Mucosa of gallbladder (tissue), 1 donor: ENCODE results near the gene TUBB1. TPM values are rescaled to one million over a fixed set of nuclear protein-coding genes. Genes with fewer than 3 reads are reported as not detected.
A peak's percentile ranks its signal among the peaks of the same experiment; 100 is the strongest.

Source experiments
- DNase-seq: peaks from one replicate; pipeline ENCODE4 v3.0.0-alpha.2; 2020; ENCODE audit warnings: low spot score
- total RNA-seq: library from RNA; stranded (reverse); gene quantifications from one replicate; pipeline ENCODE4 v1.2.1, GENCODE V29; 2021
- donor health status: DM: no; HTN: no; CAD: no.

The TUBB1 gene
- total RNA-seq, 1 donor from 2014 or later = 0.09 TPM

- peak; percentile 93 for DNase-seq
Observed at GRCh38 chr20:59042796-59043631, 23.8 kb downstream of the TUBB1 start.

GRCh38 chr20:59043698-59044097 lies 24.5 kb downstream of the TUBB1 start:
- DNase-seq = no peak

GRCh38 chr20:59044295-59044694 lies 25.1 kb downstream of the TUBB1 start:
- DNase-seq = no peak

- DNase-seq = no peak
Observed at GRCh38 chr20:59044796-59045195, 25.6 kb downstream of the TUBB1 start.

GRCh38 chr20:59046862-59047261 lies 27.6 kb downstream of the TUBB1 start:
- DNase-seq = no peak

- DNase-seq = no peak
Observed at GRCh38 chr20:59047938-59048680, 28.9 kb downstream of the TUBB1 start.

GRCh38 chr20:59048681-59049030 lies 29.4 kb downstream of the TUBB1 start:
- no peak for DNase-seq

GRCh38 chr20:59050437-59050836 lies 31.2 kb downstream of the TUBB1 start:
- no peak for DNase-seq

GRCh38 chr20:59051666-59052185 lies 32.5 kb downstream of the TUBB1 start:
- no peak for DNase-seq

- DNase-seq = no peak
Observed at GRCh38 chr20:59055302-59055701, 36.1 kb downstream of the TUBB1 start.

- no peak for DNase-seq
Observed at GRCh38 chr20:59062081-59062480, 42.9 kb downstream of the TUBB1 start.

- DNase-seq = no peak
Observed at GRCh38 chr20:59063358-59064213, 44.4 kb downstream of the TUBB1 start.

- DNase-seq = no peak
Observed at GRCh38 chr20:59064214-59064722, 45.0 kb downstream of the TUBB1 start.

- DNase-seq = no peak
Observed at GRCh38 chr20:59068534-59068933, 49.3 kb downstream of the TUBB1 start.

- no peak for DNase-seq
Observed at GRCh38 chr20:59069026-59069425, 49.8 kb downstream of the TUBB1 start.

GRCh38 chr20:59071216-59071615 lies 52.0 kb downstream of the TUBB1 start:
- DNase-seq = no peak

GRCh38 chr20:59073582-59073981 lies 54.4 kb downstream of the TUBB1 start:
- no peak for DNase-seq

- DNase-seq = no peak
Observed at GRCh38 chr20:59074456-59074855, 55.2 kb downstream of the TUBB1 start.

GRCh38 chr20:59075934-59076508 lies 56.8 kb downstream of the TUBB1 start:
- no peak for DNase-seq
